SK-N-MC (cell line): Measurements from ENCODE around the gene TMEM132C.

Source experiments
- EZH2 ChIP-seq: fragments of 200-600 bp; sonication (generic); IDR thresholded peaks from one replicate; pipeline ENCODE4 v1.6.1; 2017; ENCODE audit warnings: antibody characterized with exemption
- POLR2AphosphoS5 ChIP-seq: IDR thresholded peaks from 2 replicates; pipeline ENCODE4 v1.6.1; 2012; ENCODE audit warnings: mild to moderate bottlenecking, low read depth, low read length, borderline replicate concordance

DNA sequence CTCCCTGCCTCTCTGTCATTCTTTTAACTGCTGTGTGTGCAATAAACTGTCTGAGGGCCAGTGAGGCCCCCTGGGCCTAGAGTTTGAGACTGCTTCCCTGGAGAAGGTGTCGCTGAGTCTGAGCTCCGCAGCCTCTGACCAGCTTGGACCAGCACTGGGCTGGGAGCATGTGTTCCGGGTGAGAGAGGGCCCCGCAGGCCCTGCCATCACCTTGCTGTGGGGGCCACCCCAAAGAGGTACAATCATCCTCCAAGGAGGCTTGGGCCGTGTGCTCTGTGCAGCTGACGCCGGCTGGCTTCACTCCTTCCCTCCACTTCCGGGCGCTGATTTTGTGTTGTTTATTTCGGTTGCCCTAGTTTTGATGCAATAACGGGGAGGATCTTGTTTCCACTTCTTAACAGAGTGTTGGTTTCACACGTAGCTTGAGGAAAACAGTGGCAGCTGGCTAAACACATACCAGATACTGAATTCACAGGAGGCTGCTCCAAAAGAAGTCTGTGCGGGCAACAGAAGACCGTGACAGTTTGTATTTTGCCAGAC, 121.6 kb downstream of the TMEM132C start:
- TF ChIP-seq POLR2AphosphoS5 (no peak), EZH2 (no peak)
